HepG2 (cell line): ENCODE measurements around the gene NRG2.

Experiments used
- BHLHE40 ChIP-seq: IDR thresholded peaks from 2 replicates; pipeline ENCODE4 v1.6.1; 2011; ENCODE audit warnings: low read length, improper control_type of control experiment
- EP300 ChIP-seq, 3 experiments: sonication (generic) in 1 of 3; formaldehyde crosslinking in 1 of 3; IDR thresholded peaks; 2 replicates each; pipeline versions ENCODE4 v1.5.1 to v1.6.1; 2011 to 2020; ENCODE audit warnings: low read depth in 2 of 3, low read length in 2 of 3, borderline replicate concordance in 1 of 3, improper control_type of control experiment in 1 of 3, mild to moderate bottlenecking in 1 of 3, missing genetic modification reagents in 1 of 3, moderate library complexity in 1 of 3
- NBN ChIP-seq: fragments of 450-650 bp; conservative IDR thresholded peaks from 2 replicates; pipeline ENCODE4 v1.6.1; 2017
- POLR2AphosphoS5 ChIP-seq: IDR thresholded peaks from 2 replicates; pipeline ENCODE4 v1.6.1; 2012; ENCODE audit warnings: low read depth, low read length
- TCF7 ChIP-seq: sonication (generic); IDR thresholded peaks from 2 replicates; pipeline ENCODE4 v1.6.1; 2016; ENCODE audit warnings: antibody characterized with exemption, low read depth
- ZNF788 ChIP-seq: sonication (generic); formaldehyde crosslinking; IDR thresholded peaks from 2 replicates; pipeline ENCODE4 v1.5.0; 2020; ENCODE audit warnings: mild to moderate bottlenecking, missing genetic modification reagents, borderline replicate concordance
- ZZZ3 ChIP-seq: sonication (generic); formaldehyde crosslinking; IDR thresholded peaks from 2 replicates; pipeline ENCODE4 v1.4.0; 2020; ENCODE audit warnings: missing genetic modification reagents, mild to moderate bottlenecking, borderline replicate concordance
- TF ChIP-seq, protein P1 (sequence below): sonication (generic); formaldehyde crosslinking; IDR thresholded peaks from 2 replicates; pipeline ENCODE4 v1.5.0; 2020; ENCODE audit warnings: missing genetic modification reagents, mild to moderate bottlenecking, borderline replicate concordance
- TF ChIP-seq, protein P2 (sequence below): sonication (generic); formaldehyde crosslinking; IDR thresholded peaks from 2 replicates; pipeline ENCODE4 v1.5.0; 2020; ENCODE audit warnings: mild to moderate bottlenecking, missing genetic modification reagents, moderate library complexity
- TF ChIP-seq, protein P3 (sequence below): sonication (generic); formaldehyde crosslinking; IDR thresholded peaks from 2 replicates; pipeline ENCODE4 v1.8.1; 2023; ENCODE audit warnings: mild to moderate bottlenecking, missing genetic modification reagents
- TF ChIP-seq, protein P4 (sequence below): sonication (generic); formaldehyde crosslinking; conservative IDR thresholded peaks from 2 replicates; pipeline ENCODE4 v1.4.0; 2020; ENCODE audit warnings: missing genetic modification reagents

DNA sequence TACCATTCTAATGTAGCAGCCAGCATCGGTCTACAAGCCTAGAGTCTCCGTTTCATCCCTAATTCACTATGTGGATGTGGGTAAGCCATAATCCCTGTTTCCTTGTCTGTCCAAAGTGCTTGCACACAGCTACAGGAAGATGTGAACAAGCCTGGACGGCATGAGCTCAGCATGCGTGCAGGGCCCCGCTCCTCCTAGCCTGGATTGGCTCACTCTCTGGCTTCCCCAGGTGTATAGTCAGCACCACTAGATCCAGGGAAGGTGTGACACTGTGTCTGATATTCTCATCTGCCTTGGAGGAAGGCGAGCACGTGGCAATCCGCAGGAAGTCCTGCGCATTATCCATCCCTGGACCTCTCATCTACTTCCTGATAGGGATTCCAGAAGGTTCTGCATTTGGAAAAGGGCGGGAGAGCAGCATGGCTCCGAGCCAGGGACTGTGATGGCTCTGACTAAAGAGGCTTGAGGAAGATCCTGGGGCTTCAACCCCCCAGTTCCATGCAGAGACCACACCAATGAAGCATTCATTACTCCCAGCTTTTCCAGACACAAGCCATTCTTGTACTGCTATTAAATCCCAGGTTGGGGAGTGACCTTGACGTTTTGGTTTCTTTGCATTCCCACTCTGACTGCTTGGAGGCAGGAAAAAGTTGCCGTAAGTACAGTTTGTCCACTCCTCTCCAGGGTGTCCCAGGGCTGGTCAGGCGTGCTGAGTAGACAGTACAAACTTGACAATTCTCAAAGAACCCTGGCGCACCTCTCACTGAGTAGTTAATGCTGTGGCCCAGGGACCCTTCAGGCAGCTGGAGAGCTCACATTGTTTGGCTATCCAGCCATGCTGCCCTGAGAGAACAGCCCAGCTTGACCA lies 181.8 kb downstream of the NRG2 start:
- TF ChIP-seq EP300 (IDR thresholded peaks at IDR 0.05; ENCODE audit: low read depth in 2 of 2, low read length in 2 of 2) (no peak), EP300 (CRISPR knock-in tag; IDR thresholded peaks at IDR 0.05; ENCODE audit: borderline replicate concordance) (no peak), NBN (no peak), POLR2AphosphoS5 (no peak), ZZZ3 (no peak), ZNF788 (CRISPR knock-in tag) (no peak), TCF7 (no peak), BHLHE40 (no peak)
- TF ChIP-seq, protein P1, sequence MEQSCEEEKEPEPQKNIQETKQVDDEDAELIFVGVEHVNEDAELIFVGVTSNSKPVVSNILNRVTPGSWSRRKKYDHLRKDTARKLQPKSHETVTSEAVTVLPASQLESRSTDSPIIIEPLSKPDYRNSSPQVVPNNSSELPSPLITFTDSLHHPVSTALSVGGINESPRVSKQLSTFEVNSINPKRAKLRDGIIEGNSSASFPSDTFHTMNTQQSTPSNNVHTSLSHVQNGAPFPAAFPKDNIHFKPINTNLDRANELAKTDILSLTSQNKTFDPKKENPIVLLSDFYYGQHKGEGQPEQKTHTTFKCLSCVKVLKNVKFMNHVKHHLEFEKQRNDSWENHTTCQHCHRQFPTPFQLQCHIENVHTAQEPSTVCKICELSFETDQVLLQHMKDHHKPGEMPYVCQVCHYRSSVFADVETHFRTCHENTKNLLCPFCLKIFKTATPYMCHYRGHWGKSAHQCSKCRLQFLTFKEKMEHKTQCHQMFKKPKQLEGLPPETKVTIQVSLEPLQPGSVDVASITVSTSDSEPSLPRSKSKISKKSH (CRISPR knock-in tag) = no peak
- TF ChIP-seq, protein P2, sequence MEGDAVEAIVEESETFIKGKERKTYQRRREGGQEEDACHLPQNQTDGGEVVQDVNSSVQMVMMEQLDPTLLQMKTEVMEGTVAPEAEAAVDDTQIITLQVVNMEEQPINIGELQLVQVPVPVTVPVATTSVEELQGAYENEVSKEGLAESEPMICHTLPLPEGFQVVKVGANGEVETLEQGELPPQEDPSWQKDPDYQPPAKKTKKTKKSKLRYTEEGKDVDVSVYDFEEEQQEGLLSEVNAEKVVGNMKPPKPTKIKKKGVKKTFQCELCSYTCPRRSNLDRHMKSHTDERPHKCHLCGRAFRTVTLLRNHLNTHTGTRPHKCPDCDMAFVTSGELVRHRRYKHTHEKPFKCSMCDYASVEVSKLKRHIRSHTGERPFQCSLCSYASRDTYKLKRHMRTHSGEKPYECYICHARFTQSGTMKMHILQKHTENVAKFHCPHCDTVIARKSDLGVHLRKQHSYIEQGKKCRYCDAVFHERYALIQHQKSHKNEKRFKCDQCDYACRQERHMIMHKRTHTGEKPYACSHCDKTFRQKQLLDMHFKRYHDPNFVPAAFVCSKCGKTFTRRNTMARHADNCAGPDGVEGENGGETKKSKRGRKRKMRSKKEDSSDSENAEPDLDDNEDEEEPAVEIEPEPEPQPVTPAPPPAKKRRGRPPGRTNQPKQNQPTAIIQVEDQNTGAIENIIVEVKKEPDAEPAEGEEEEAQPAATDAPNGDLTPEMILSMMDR = no peak
- TF ChIP-seq, protein P3, sequence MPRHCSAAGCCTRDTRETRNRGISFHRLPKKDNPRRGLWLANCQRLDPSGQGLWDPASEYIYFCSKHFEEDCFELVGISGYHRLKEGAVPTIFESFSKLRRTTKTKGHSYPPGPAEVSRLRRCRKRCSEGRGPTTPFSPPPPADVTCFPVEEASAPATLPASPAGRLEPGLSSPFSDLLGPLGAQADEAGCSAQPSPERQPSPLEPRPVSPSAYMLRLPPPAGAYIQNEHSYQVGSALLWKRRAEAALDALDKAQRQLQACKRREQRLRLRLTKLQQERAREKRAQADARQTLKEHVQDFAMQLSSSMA (CRISPR knock-in tag) = no peak
- TF ChIP-seq, protein P4, sequence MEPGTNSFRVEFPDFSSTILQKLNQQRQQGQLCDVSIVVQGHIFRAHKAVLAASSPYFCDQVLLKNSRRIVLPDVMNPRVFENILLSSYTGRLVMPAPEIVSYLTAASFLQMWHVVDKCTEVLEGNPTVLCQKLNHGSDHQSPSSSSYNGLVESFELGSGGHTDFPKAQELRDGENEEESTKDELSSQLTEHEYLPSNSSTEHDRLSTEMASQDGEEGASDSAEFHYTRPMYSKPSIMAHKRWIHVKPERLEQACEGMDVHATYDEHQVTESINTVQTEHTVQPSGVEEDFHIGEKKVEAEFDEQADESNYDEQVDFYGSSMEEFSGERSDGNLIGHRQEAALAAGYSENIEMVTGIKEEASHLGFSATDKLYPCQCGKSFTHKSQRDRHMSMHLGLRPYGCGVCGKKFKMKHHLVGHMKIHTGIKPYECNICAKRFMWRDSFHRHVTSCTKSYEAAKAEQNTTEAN (CRISPR knock-in tag) = no peak
